Articular chondrocyte of knee joint (primary cell): ENCODE measurements around the gene FGF18. TPM values are rescaled to one million over a fixed set of nuclear protein-coding genes. Genes with fewer than 3 reads are reported as not detected.

ENCODE experiments used
- small RNA-seq: library from RNA; depleted of rRNA; stranded (forward); fragments of <200 nt; gene quantifications from one replicate; pipeline ENCODE3, GENCODE V24; 2012
- total RNA-seq: library from RNA; depleted of rRNA; stranded (reverse); fragments of >200 nt; gene quantifications from 2 replicates; pipeline ENCODE4 v1.2.3, GENCODE V29; 2012

Gene FGF18
- 0.97 and 2.7 TPM in 2 replicates for total RNA-seq

GRCh38 chr5:171418982-171419687 lies at the start of gene FGF18:
TSS of gene FGF18 (plus strand) at chr5:171419647. CDS start at chr5:171420200, 553 bp downstream.

GRCh38 chr5:171387345-171387969 lies 32.0 kb upstream of the FGF18 start, which contains the start of gene NPM1:
TSS of gene NPM1 (plus strand) at chr5:171387849. CDS start at chr5:171387949, 100 bp downstream.

Small RNA genes within 50 kb of the gene (small RNA-seq; reads per million reads assigned to genes)
- gene MIR3912 = 8.4 reads per million, percentile 93 among the genes with 10 or more reads in this experiment

Other genes with a start within 250 kb of the FGF18 start
- gene TLX3, start 110.4 kb upstream of the FGF18 start, total RNA-seq = not detected in 2 replicates
- 1,457 and 2,260 TPM in 2 replicates for gene NPM1, start 31.8 kb upstream of the FGF18 start, total RNA-seq